CD4-positive, alpha-beta T cell treated with Interleukin-10 for 1 hour (primary cell): ENCODE measurements around the gene TCP1.
"Not testable (repeated sequence)": the region's sequence is repeated elsewhere in the genome, so short reads cannot be mapped to it uniquely, and the experiment has no call there.

ENCODE experiments used
- DNase-seq: peaks from one replicate; pipeline ENCODE4 v3.0.0-alpha.2; 2020

Gene TCP1

DNA sequence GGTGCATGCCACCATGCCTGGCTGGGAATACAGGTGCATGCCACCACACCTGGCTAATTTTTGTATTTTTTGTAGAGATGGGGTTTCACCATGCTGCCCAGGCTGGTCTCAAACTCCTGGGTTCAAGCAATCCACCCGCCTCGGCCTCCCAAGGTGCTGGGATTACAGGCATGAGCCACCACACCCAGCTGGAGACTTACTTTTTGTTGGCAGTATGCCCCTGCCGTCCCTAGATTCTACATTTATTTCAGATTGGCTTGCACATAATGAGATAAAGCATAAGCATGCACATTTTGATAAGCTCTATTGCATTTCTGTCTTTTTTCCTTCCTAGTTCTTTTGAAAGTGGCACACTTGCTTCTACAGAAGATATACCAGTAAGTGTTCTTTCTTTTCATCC, 27.4 kb upstream of the TCP1 start:
- DNase-seq, result not testable (repeated sequence)

DNA sequence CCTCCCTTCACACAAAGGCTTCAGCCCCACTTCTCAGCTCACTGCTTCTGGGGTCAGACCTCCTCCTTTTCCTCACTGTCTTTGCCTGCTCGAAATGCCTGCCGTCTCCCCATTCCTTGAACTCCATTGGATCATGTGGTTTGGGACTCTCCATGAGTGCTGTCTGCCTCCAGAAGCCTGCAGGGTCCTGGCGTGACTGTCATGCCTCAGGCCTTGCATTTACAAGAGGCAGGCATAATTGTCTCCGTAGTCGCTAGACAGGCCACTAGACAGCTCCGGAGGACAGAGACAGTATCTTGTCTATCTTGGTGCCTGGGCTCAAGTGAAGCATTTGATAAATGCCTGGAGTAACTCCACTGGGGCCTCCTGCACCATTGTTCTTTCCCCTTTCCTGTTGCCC, 26.0 kb upstream of the TCP1 start:
- no peak for DNase-seq

DNA sequence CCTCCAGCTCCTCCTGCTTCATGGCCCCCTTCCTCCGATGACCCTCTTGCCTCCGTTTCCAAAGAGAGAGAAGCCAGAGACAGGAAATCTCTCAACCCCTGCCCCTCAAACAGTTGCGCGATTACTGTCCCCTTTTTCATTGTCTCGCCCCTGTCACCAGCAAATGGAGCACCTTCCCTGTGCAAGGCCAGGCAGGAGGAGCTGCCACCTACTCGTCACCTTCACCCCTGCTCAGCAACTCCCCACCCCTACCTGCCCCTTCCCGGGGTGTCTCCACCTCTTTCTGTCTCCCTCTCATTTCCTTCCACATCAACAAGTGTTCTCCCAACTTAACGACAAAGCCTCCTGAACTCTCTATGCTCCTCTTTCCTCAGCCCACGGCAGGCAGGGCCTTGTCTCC, 24.4 kb upstream of the TCP1 start:
- DNase-seq, result no peak

DNA sequence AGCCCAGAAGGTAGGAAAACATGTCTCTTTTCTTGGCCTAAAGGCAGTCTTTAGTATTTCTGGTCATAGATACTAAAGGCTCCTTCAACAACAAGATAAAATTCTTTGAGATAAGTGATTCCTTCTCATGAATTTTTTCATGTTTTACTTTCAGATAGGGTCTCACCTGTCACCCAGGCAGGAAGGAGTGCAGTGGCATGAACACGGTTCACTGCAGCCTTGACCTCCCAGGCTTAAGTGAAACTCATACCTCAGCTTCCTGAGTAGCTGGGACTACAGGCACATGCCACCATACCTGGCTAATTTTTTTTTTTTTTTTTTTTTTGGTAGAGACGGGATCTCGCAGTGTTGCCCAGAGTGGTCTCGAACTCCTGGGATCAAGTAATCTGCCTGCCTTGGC, 19.7 kb upstream of the TCP1 start:
- no peak for DNase-seq

DNA sequence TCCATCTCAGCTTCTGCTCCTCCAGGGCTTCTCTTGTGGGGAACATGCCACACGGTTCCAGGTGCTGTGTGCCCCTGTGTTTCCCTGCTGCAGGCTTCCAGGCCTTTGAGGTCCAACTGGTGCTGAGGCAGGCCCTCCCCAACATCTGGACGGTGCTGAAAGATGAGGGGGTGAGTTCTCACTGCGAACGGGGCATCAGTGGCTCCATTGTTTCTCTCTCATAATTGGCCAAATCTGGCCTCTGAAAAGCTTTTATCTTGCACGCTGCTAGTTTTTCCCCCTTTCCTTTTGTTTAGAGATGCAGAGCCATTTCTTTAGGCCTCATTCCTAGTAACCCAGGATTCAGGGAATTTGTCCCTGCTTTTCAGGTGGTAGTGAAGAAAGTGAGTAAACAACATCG, 19.2 kb upstream of the TCP1 start:
- DNase-seq, result no peak

DNA sequence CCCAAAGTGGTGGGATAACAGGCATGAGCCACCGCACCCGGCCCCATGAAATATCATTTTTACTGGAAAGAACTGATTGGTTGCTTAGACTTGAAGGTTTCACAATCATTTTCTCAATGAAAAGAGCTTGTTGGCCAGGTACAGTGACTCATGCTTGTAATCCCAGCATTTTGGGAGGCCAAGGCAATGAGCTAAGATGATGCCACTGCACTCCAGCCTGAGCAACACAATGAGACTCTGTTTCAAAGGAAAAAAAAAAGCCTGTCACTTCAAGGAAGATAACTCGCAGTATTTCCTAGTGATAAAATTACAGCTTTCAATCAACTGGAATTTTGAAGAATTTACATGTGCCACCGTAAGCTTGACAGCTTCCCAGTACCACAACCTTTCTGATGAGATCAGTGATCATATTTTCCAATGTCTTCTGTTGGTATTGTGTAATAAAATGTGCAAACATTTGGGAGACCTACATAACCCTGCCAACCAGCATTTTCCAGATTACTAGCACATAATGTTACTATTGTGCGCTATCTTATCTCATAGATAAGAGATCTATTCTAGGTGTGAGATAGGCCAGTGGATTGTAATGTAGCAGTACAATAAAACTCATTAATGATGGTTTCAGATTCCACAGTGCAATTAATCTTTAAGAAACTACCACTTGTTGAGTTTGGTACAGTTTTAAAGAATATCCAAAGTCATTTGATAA, 17.9 kb upstream of the TCP1 start:
- DNase-seq, result no peak

DNA sequence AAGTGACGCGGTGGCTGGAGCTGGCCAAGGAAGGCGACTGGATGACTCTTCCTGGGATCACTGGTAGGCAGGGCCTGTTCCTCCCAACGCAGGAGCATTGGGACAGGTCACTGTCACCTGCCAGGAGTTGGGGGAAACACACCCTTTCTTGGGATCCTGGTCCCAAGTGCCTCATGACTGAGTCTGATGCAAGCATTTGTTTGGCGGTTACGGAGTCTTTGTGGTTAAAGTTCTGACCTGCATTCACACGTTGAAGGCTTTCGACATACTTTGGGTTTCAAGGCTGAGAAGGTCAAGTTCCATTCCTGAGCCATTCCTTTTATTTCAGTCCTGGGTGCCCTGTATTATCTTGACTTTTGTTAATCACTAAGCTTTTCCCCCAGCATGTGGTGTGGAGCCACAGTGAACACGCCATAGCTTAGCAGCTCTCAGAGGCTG, 16.6 kb upstream of the TCP1 start:
- no peak for DNase-seq

DNA sequence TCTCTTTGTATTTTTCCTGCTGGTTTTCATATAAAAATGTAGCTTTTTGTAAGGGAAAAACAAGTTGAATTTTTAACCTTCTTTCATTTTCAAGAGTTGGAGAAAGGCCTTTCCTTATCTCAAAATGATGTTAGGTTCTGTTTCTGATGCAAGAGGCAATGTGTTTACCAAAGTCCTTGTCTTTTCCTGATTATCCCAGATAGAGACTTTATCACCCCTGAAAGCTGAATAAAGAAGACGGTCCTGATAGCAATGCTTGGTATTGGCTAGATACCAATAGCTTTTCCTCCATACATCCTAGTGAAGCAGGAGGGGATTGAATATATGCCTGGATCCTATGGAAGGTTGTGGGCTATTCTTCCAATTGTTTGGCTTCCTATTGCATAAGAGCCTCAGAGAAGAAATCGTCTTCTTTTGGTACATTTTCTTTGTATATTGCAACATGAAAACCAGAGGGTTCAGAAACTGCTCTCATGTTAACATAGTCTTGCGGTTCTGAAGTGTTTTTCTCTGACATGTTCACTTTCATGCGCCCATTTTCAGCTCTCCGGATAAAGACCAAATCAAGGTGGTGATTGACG, 16.1 kb upstream of the TCP1 start:
- no peak for DNase-seq

DNA sequence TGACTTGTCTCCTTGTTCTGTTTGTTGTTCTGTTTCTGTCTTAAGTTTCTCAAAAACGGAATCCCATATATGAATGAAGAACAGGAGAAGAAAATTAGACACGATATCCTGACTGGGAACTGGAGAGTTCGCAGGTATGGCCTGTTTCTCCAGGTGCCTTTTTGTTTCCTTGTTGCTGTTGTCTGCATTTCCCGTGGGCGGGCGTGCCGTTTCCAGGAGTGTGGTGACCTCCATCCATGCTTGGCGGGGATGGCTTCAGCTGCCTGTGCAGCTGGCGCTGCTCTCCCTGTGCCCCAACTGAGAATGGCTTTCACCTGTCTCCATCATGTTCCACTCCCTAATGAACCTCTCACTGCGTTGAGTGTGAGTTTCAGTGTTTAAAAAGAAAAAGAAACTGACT, 15.1 kb upstream of the TCP1 start:
- no peak for DNase-seq

DNA sequence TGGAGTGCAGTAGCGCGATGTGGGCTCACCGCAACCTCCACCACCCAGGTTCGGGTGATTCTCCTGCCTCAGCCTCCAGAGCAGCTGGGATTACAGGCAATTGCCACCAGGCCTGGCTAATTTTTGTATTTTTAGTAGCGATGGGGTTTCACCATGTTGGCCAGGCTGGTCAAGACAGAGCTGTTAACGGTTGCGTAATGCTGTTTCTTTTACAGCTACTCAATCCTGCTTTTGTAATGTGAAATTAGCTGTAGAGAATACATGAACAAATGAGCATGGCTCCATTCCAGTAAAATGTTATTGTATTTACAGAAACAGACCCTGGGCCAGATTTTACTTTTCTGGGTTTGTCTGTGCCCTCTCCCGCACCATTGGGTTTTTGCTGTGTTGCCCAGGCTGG, 12.5 kb upstream of the TCP1 start:
- DNase-seq, result no peak

DNA sequence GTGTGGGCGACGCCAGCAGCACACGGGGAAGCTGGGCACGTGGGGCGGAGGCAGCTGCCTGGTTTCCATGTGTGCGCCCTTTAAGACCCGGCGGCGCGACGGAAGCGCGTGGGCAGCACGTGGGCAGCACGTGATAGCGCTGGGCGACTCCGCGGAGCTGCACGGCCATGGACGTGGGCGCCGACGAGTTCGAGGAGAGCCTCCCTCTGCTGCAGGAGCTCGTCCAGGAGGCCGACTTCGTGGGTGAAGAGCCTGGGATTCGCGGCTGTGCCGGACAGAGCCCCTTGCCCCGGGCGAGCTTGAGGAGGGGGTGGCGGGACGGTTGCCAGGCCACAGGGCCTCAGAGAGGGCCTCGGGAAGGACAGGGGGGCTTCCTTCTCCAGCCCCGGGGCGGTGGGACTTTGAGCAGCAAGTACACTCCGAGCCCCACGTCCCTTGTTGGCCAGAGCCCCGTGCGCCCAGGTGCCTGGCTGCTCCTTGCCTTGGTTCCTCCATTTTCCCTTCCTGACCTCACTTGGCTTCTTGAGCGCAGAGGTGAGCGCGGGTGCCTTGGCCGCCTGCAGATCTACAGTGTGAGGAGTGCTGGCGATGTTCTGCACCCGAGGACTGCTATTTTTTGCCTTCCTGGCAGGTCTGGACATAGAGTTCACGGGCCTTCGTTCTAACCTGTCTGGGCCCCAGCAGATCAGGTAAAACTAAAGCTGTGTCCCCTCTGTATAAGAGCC, 10.9 kb upstream of the TCP1 start, which contains the start of gene PNLDC1:
Gene PNLDC1 (plus strand): TSS at position 136 of the 725 bp plus-strand sequence. CDS start 32 bp downstream, at position 168.
- DNase-seq, result no peak

DNA sequence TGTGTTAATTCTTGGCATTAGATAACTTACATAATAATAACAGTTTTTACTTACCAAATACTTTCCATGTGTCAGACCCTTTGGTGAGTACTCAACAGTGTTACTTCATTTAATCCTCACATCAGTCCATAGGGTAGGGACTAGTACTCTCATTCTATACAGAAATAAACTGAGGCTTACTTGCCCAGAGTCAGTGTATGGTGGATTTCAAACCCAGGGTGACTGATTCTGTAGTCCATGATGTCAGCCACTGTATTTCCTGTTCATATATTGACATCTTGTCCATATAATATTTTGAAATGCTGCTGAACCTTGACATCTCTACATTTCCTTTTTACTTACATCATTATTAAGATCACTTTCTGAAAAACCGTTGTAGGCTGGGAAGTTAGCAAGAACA, 8.2 kb upstream of the TCP1 start:
- no peak for DNase-seq

DNA sequence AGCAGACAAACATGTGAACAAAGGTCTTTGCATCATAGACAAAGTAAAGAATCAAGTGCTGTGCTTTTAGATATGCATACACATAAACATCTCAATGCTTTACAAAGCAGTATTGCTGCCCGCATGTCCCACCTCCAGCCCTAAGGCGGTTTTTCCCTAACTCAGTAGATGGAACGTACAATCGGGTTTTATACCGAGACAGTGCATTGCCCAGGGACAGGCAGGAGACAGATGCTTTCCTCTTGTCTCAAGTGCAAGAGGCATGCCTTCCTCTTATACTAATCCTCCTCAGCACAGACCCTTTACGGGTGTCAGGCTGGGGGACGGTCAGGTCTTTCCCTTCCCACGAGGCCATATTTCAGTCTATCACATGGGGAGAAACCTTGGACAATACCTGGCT, 5.6 kb upstream of the TCP1 start:
- not testable (repeated sequence) for DNase-seq

DNA sequence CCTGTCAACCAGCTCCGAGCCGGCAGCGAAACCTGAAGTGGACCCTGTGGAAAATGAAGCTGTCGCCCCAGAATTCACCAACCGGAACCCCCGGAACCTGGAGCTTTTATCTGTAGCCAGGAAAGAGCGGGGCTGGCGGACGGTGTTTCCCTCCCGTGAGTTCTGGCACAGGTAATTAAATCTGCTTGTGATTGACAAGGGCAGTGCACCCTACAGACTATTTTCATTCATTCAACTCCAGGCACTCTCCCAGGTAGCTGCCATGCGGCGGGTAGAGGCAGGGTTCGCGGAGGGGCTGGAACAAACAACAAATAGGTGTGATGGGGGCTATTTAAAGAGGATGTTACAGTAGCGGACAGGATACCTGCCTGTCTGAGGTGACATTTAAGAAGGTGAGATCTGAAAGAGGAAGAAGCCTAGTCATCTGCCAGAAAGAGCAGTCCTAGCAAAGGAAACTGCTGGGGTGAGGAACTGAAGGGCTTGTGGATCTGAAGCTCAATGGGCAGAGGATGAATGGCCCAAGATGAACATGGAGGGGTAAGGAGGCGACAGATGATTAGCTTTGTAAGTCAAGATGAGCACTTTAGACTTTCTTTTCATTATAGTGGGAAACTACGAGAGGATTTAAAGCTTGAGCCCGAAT, 1.7 kb upstream of the TCP1 start:
- DNase-seq, result peak; percentile 33

DNA sequence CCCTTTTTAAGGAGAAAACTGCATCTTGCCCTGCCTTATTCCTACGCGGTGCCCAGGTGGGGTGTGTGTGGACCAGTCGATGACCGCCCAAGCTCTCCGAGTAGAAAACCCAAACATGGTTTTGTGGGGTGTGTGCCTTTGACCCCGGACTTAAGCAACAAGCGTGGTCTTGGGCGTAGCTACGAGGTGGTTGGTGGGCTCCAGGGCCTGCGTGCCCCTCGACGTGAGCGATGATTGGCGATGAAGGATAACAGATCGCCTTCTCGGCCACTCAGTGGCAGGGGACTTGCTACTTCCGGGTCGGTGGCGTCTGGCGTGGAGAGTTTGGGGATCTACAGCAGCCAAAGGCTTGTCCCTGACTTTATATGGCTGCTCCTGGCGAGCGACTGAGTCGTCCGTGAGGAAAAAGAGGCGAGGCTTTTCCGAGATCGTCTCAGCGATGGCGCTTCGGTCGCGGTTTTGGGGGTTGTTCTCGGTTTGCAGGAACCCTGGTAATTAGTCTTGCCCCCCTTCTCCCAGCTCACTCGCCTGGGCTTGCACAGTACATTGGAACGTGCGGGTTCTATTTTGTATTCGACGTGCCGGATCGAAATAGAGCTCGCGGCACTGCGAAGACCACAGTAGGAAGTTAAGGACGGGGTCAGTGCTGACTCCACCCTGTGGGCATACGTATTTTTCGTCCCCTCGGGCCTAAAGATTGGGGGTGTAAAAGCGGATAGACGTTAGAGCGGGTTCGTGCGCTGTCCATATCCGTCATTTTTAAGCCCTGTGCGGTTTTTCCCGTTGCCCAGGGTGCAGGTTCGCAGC, 950 bp upstream of the TCP1 start, which contains the start of gene MRPL18:
Gene MRPL18 (plus strand): TSS at position 319 of the 807 bp plus-strand sequence. CDS start 121 bp downstream, at position 440.
- peak; percentile 91 for DNase-seq

DNA sequence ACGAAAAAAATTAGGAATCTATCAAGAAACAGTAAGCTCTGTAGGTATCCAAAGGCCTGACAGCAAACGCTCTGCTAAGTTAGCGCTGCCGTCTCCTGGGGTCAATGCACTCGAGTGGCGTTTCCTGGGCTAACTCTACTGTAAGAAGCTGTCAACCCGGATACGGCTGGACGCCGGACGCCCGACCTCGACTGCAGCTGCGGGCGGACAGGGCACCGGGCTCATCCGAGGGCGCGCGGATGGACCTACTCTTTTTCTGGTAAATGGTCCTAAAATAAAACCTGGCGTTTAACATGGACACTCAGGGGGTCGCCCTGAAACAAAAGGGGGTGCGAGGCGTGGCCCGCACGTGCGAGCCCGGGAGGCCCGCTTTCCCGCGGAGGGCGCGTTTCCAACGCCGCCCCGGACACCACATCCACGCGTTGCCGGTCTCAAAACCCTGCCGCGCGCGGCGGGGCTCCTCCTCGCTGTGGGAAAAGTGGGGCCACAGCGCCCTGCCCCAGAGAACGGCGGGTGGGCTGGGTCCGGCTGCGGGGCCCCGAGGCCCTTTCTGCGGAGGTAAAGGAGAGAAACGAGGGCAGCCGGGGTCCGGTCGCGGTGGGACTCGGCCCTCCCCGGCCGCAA, 537 bp downstream of the TCP1 start:
- peak; percentile 32 for DNase-seq

DNA sequence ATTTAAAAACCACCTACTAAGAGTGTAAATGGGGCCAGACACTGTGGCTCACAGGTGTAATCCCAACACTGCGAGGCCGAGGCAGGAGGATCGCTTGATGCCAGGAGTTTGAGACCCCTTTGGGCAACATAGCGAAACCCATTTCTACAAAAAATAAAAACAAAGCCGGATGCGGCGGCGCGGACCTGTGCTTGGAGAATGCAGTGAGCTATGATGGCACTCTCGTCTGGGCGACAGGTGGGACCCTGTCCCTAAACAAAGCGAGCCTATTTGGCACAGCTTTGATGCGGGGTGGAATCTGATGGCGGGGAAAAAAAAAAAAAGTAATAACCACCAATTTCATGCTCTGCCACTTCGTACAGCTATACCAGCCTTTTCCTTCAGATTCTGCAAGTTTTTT, 1.1 kb downstream of the TCP1 start:
- DNase-seq, result peak; percentile 28

DNA sequence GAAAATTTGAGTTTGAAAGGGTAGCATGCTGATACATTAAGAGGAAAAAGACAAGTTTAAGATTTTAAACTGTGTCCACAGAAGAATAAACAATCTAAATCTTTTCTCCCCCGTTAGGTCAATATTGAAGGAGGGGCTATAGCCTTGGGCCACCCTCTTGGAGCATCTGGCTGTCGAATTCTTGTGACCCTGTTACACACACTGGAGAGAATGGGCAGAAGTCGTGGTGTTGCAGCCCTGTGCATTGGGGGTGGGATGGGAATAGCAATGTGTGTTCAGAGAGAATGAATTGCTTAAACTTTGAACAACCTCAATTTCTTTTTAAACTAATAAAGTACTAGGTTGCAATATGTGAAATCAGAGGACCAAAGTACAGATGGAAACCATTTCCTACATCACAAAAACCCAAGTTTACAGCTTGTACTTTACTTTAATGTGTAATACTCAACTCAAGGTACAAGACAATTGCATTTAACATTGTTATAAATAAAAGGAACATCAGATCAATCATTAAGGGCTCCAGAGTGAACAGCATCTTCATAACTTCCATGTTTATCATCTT, 10.8 kb downstream of the TCP1 start:
- DNase-seq, result no peak

DNA sequence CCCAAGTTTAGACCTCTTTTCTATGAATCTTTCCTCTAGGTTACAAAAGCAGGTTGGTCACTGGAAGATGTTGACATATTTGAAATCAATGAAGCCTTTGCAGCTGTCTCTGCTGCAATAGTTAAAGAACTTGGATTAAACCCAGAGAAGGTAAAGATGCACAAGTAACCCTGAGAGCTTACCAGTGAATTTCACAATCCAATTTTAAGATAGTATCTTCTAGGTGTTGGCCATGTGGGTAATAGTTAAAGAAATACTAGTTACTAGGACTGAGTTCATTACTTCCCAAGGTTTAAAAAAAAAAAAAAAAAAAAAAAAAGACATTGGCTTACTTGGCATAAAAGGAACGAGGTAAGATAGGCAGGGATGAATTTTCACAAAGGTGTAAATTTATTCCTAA, 11.3 kb downstream of the TCP1 start:
- DNase-seq, result no peak

DNA sequence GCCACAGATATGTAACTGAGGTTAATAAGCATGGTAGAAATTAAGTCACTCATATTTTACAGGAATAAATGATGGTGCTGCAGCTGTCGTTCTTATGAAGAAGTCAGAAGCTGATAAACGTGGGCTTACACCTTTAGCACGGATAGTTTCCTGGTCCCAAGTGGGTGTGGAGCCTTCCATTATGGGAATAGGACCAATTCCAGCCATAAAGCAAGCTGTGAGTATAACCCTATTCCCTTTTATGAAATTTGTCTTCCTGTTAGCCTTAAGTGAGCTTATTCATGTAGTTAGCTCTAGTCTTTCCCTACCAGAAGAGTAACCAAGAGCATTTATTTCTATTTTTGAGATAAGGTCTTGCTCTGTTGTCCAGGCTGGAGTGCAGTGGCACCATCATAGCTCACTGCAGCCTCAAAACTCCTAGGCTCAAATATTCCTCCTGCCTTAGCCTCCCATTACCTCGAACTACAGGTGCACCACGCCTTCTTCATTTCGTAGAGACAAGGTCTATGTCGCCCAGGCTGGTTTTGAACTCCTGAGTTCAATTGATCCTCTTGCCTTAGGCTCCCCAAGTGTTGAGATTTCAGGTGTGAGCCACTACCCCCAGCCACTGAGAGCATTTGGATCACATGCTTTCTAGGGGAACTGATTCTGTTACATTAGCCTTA, 12.0 kb downstream of the TCP1 start:
- DNase-seq, result no peak

DNA sequence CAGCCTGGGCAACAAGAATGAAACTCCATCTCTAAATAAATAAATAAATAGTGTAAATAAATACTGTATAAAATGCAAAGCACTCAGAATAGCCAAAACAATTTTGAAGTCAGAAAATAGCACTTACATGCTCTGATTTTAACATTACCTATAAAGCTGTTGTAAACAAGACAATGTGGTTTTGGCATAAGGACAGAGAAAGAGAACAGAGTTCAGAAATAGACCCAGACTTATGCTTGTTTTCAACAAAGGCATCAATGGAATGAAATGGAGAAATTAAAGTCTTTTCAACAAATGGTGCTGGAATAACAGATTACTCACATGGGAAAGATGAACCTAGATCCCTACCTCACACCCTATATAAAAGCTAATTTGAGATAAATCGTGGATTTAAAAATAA, 17.2 kb downstream of the TCP1 start:
- DNase-seq, result no peak
